Lower leg skin (tissue), 3 donors: ENCODE results near the gene RGS11.

ENCODE experiments used
- POLR2A ChIP-seq, 2 donors: fragments of 450-650 bp; IDR thresholded peaks; one replicate each; pipeline ENCODE4 v1.6.1; 2016 to 2017; ENCODE audit warnings: antibody characterized with exemption in 2 of 2, mild to moderate bottlenecking in 1 of 2, moderate library complexity in 1 of 2
- TF ChIP-seq, protein P1 (sequence below), 3 donors: fragments of 450-650 bp; IDR thresholded peaks; one replicate each; pipeline ENCODE4 v1.5.1; 2016; ENCODE audit warnings: antibody characterized with exemption in 3 of 3, mild to moderate bottlenecking in 3 of 3, moderate library complexity in 2 of 3

DNA sequence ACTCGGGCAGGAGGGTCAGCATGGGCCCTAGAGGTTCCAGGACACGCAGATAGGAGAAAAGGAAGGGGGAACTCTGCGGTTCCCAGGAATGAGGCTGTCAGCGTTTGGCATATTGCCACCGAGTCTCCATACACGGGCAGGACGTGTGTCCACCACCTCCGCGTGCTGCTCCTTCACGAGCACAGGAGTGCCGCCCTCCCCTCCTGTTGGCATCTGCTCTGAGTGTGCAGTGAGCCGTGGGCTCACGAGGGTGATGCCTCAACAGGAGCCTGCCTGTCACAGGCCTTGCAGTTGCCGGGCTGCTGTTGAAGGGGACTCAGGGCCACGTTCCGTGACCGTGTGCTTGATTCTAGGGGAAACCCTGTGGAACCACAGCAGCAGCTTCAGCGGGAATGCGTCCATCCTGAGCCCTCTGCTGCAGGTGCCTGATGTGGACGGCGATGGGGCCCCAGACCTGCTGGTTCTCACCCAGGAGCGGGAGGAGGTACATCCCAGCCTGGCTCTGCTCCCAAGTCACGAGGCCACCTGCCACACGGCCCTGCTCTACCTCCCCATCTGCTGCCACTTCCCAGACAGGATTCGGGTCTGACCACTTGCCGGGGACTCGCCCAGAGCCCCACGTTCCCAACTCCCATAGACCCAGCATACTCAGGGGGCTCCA, 14.6 kb downstream of the RGS11 start:
- TF ChIP-seq, protein P1, sequence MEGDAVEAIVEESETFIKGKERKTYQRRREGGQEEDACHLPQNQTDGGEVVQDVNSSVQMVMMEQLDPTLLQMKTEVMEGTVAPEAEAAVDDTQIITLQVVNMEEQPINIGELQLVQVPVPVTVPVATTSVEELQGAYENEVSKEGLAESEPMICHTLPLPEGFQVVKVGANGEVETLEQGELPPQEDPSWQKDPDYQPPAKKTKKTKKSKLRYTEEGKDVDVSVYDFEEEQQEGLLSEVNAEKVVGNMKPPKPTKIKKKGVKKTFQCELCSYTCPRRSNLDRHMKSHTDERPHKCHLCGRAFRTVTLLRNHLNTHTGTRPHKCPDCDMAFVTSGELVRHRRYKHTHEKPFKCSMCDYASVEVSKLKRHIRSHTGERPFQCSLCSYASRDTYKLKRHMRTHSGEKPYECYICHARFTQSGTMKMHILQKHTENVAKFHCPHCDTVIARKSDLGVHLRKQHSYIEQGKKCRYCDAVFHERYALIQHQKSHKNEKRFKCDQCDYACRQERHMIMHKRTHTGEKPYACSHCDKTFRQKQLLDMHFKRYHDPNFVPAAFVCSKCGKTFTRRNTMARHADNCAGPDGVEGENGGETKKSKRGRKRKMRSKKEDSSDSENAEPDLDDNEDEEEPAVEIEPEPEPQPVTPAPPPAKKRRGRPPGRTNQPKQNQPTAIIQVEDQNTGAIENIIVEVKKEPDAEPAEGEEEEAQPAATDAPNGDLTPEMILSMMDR (IDR thresholded peaks at IDR 0.05), result no peak
- TF ChIP-seq POLR2A (IDR thresholded peaks at IDR 0.05), result no peak
